NT2/D1 (cell line): Measurements from ENCODE around the gene JARID2.

ENCODE experiments used
- YY1 ChIP-seq: IDR thresholded peaks from 2 replicates; pipeline ENCODE4 v1.6.1; 2011; ENCODE audit not compliant: insufficient read length, insufficient read depth
- ZNF274 ChIP-seq: IDR thresholded peaks from 2 replicates; pipeline ENCODE4 v1.6.1; 2011; ENCODE audit warnings: mild to moderate bottlenecking, low read depth, low read length

GRCh38 chr6:15522026-15522425 lies 276.2 kb downstream of the JARID2 start:
- TF ChIP-seq YY1: no peak
- TF ChIP-seq ZNF274: no peak
